Mucosa of stomach (tissue), 1 donor: ENCODE data around the gene AGPS.

Experiments
- H3K27me3 ChIP-seq: one replicate; pipeline ENCODE4 v1.7.0; 2013; ENCODE audit warnings: mild to moderate bottlenecking, low read length; ENCODE audit not compliant: control insufficient read depth, insufficient read depth
- H3K36me3 ChIP-seq: one replicate; pipeline ENCODE4 v1.7.0; 2013; ENCODE audit warnings: low read length; ENCODE audit not compliant: control insufficient read depth, insufficient read depth
- H3K4me1 ChIP-seq: one replicate; pipeline ENCODE4 v1.7.0; 2013; ENCODE audit warnings: mild to moderate bottlenecking, low read length; ENCODE audit not compliant: control insufficient read depth, insufficient read depth
- H3K4me3 ChIP-seq: one replicate; pipeline ENCODE4 v1.7.0; 2013; ENCODE audit warnings: low read length
- H3K9ac ChIP-seq: one replicate; pipeline ENCODE4 v1.7.0; 2013; ENCODE audit warnings: mild to moderate bottlenecking, low read length, moderate library complexity
- H3K9me3 ChIP-seq: one replicate; pipeline ENCODE4 v1.7.0; 2013; ENCODE audit warnings: mild to moderate bottlenecking, low read length, moderate library complexity; ENCODE audit not compliant: control insufficient read depth
- donor health status: Pancreatic carcinoma.

The AGPS gene

GRCh38 chr2:177592397-177592796 lies 199.8 kb downstream of the AGPS start:
- H3K9me3 ChIP-seq, result no peaks in the 10 kb centered on the region
- no peak overlapping the region for H3K9ac ChIP-seq
- no peaks in the 10 kb centered on the region for H3K27me3 ChIP-seq
- no peaks in the 10 kb centered on the region for H3K36me3 ChIP-seq
- H3K4me3 ChIP-seq, result no peak overlapping the region
- no peaks in the 10 kb centered on the region for H3K4me1 ChIP-seq

- H3K9ac ChIP-seq, result no peak overlapping the region
- no peaks in the 10 kb centered on the region for H3K9me3 ChIP-seq
- no peaks in the 10 kb centered on the region for H3K4me1 ChIP-seq
- no peaks in the 10 kb centered on the region for H3K36me3 ChIP-seq
- H3K4me3 ChIP-seq, result no peak overlapping the region
- H3K27me3 ChIP-seq, result no peaks in the 10 kb centered on the region
Observed at GRCh38 chr2:177592945-177593344, 200.4 kb downstream of the AGPS start.

GRCh38 chr2:177593402-177593801 lies 200.8 kb downstream of the AGPS start:
- no peaks in the 10 kb centered on the region for H3K9me3 ChIP-seq
- no peak overlapping the region for H3K9ac ChIP-seq
- no peaks in the 10 kb centered on the region for H3K27me3 ChIP-seq
- H3K4me1 ChIP-seq, result no peaks in the 10 kb centered on the region
- no peaks in the 10 kb centered on the region for H3K36me3 ChIP-seq
- no peak overlapping the region for H3K4me3 ChIP-seq
